Motor neuron (in vitro differentiated cells): ENCODE results near the gene FAM53A. TPM values are rescaled to one million over a fixed set of nuclear protein-coding genes. Genes with fewer than 3 reads are reported as not detected.
A peak's percentile ranks its signal among the peaks of the same experiment; 100 is the strongest.

Experiments
- ATAC-seq, 8 experiments: fragments of 200-7000 bp; cut with Tn5 transposase; replicated peaks in 6 of 8; 2 replicates each; pipeline ENCODE4 v1.8.0; 2021; ENCODE audit warnings: mild to moderate bottlenecking in 8 of 8, moderate library complexity in 8 of 8
- H3K27ac ChIP-seq, 2 donors: fragments of 250-450 bp; sonication (Bioruptor Pico); 2 replicates each; pipeline ENCODE4 v1.9.0; 2021; ENCODE audit warnings: antibody characterized with exemption in 2 of 2, mild to moderate bottlenecking in 2 of 2, moderate library complexity in 1 of 2
- H3K4me1 ChIP-seq, 2 donors: fragments of 250-450 bp; sonication (Bioruptor Pico); replicated peaks in 1 of 2; 2 replicates each; pipeline ENCODE4 v1.6.1; 2021; ENCODE audit warnings: antibody characterized with exemption in 2 of 2, mild to moderate bottlenecking in 2 of 2, moderate library complexity in 1 of 2
- H3K4me3 ChIP-seq, 5 donors: fragments of 250-450 bp; sonication (Bioruptor Pico); 2 replicates each; pipeline ENCODE4 v1.9.0; 2021; ENCODE audit warnings: antibody characterized with exemption in 5 of 5, mild to moderate bottlenecking in 5 of 5, moderate library complexity in 4 of 5
- WGBS, 10 experiments: fragments of 450-650 bp; shearing (Covaris generic); methylation state at CpG; one replicate each; pipeline ENCODE4 v1.0.0; 2022; 5-methylcytosine and 5-hydroxymethylcytosine counted together
- in situ Hi-C, 9 experiments: fragments of 400-800 bp; cut with MboI; loops; one replicate each; pipeline ENCODE4 v1.15.0; 2021; ENCODE audit warnings: low sequenced_read_pairs in 9 of 9, low pct_unique_long_range_greater_than_20kb in 2 of 9; ENCODE audit not compliant: unreplicated experiment in 9 of 9
- total RNA-seq, 8 experiments: library from RNA; unstranded; fragments of 300-600 nt; gene quantifications; 2 replicates each; pipeline versions ENCODE4 v1.2.3 to v1.2.4, GENCODE V29; 2022

The FAM53A gene
- total RNA-seq, 8 experiments from 2014 or later: 0.87 to 7.9 (median 2.1) TPM

DNA sequence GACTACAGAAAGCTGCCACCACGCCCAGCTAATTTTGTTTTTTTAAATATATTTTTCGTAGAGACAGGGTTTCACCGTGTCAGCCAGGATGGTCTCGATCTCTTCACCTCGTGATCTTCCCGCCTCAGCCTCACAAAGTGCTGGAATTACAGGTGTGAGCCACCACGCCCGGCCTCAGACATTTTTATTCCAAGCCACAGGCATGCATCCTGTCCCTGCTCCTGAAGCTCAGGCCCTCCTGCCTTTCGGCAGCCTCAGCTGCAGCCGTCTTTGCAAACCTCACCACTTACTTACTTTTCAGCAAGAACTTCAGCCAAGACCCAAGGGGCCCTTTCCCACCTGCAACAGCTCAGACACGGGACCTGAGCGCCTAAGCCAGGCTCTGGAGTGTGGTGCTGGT lies 26.0 kb downstream of the FAM53A start:
- in situ Hi-C loops: no loop called here
- 29 to 95% (median 88%) methylated on average over 1 to 10 of the region's 12 CpGs; no CpG with 5 or more reads in 3 of the 10 experiments for WGBS, 10 experiments
- Histone ChIP-seq H3K27ac (no peak overlapping the region), H3K4me1 (no peaks in the 10 kb centered on the region), H3K4me3 (no peak overlapping the region)
- peak in 1 of 8 experiments; percentile 59 for ATAC-seq

DNA sequence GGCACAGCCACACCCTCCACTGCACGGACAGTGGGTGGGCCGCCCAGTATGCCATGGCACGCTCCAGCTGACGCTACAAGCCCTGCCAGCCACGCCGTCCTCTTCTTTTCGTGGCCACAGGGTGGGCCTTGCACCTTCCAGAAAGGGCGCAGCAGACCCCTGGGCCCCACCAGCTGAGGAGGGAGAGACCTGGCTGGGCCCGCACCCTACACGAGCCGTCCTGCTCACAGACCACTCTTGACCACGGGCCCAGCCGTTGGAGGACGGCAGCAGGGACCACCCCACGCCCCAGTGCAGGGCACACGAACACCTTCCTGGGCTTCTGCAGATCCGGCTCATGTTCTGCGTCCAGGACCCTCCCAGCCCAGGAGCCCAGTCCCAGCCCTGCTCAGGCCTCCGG lies 27.1 kb downstream of the FAM53A start:
- WGBS, 10 experiments: 60 to 100% (median 91%) methylated on average over 1 to 6 of the region's 19 CpGs; no CpG with 5 or more reads in 6 of the 10 experiments
- in situ Hi-C loops: no loop called here
- H3K27ac ChIP-seq: no peak overlapping the region
- H3K4me3 ChIP-seq: no peak overlapping the region
- ATAC-seq: no peak
- no peaks in the 10 kb centered on the region for H3K4me1 ChIP-seq

DNA sequence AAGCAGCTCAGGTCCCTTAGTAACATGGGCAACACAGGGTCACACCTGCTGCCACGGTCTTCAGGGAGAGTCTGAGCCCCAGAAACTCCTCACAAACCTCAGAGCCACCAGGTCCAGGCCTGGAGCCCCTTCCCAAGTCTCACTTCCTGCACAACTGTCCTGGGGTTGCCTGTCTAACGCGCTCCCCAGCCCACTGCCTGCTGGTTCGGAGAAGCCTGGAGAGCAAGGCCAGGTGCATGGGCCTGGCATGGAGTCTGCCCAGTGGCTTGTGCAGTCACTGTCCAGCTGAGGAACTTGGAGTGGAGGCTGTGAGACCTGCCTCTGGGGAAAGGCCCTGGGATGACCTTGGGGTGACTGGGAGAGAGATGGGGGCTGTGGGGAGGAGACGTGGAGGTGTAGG lies 28.0 kb downstream of the FAM53A start:
- no peak overlapping the region for H3K4me3 ChIP-seq
- H3K27ac ChIP-seq: no peak overlapping the region
- no peak for ATAC-seq
- 83% methylated on average over 1 of the region's 5 CpGs; no CpG with 5 or more reads in 9 of the 10 experiments for WGBS, 10 experiments
- in situ Hi-C loops: no loop called here
- H3K4me1 ChIP-seq: no peaks in the 10 kb centered on the region

DNA sequence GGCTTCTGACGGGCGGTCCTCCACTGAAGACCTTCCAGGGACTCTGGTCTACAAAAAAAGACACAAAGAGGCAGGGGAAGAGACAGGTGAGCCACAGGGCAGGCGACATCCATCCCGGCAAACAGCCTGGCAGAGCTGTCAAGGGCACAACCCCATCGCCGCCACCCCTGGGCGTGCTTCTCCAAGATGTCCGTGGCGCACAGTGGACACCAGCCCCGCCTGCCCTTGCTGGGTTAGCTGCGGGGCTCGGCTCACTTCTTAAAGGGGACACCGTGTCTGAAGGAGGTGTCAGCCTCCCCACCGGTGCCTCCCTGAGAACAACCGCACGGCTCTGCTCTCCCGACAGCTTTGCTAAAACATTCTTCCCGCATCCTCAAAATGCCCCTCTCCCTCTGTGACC lies 28.4 kb downstream of the FAM53A start:
- WGBS, 10 experiments: 90 to 100% (median 100%) methylated on average over 1 to 2 of the region's 18 CpGs; no CpG with 5 or more reads in 6 of the 10 experiments
- in situ Hi-C loops: no loop called here
- ATAC-seq: no peak

DNA sequence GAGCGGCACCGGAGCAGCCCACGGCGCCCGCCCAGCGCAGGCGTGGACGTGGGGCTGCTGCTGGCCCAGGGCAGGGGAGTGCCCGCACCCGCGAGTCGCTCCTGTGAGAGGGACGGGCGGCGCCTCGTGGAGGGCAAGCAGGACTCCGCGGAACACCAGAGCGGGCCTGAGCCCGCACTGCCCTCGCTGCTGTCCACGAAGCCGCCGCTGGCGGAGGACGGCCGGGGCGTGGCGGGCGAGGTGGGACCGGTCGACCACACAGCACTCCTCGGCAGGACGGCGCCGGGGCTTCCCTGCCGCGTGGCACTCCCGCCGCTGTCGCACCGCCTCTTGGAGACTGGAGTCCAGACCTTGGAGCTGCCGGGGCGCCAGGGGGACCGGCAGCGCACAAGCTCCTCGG lies 29.0 kb downstream of the FAM53A start:
- ATAC-seq: peak in 1 of 8 experiments; percentile 12
- Histone ChIP-seq H3K4me3 (no peak overlapping the region), H3K27ac (no peak overlapping the region), H3K4me1 (no peaks in the 10 kb centered on the region)
- 96 to 100% methylated on average over 1 to 9 of the region's 47 CpGs; no CpG with 5 or more reads in 8 of the 10 experiments for WGBS, 10 experiments
- in situ Hi-C loops: no loop called here

More for the DNA sequence above, 28.4 kb downstream of the FAM53A start:
- Histone ChIP-seq H3K4me1 (no peaks in the 10 kb centered on the region), H3K4me3 (no peak overlapping the region), H3K27ac (no peak overlapping the region)

DNA sequence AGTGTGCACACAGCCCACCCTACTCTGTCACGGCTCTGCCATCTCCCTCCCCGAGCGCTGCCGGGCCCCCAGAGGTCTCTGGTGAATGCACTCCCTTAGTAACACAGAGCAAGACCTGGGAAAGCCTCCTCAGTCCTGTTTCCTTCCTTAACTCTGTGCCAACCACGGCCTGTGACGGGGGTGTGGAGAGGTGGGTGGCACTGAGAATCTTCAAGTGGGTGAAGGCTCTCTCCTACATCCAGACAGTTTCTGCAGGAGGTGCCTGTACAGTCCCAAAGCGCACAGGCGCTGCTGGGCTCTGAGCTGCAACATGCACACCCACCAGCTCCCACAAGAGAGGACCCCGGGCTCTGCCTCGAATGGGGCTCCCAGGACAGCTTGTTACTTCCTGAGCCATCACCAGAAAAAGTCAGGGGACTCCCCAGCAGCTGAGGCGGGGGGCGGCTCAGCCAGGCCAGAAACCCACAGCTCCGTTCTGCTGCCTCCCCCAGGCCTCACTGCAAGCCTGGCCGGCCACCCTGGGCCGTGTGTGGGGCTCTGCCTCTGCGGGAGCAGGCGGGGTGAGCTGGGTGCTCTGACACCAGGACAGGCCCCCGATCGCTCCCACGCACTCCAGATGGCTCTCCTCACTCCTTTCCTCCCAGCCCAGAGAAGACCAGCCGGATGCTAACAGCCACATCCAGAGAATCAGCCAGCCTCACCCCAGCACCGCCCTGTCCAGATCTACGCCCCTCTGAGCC lies 29.7 kb downstream of the FAM53A start:
- WGBS, 10 experiments: 84 to 100% (median 88%) methylated on average over 2 to 9 of the region's 23 CpGs; no CpG with 5 or more reads in 7 of the 10 experiments
- Histone ChIP-seq H3K4me1 (no peaks in the 10 kb centered on the region), H3K4me3 (no peak overlapping the region), H3K27ac (no peak overlapping the region)
- in situ Hi-C loops: no loop called here
- ATAC-seq: no peak

DNA sequence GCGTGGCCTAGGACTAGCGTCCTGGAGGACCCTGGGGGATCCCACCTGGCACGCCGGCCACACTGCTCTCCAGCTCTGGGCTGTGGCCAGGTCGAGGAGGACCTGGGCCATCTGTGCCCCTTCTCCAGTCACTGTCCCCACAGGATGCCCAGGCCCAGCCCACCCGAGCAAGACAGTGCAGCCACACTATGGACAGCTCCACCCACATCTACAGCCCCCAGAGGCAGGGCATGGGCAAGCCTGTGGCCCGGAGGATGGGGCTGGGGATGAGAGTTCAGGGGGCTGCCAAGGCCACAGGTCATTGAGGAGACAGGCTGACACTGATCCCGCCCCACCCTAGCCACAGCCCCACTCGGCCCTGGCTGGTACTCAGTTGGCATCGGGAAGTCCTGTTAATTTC lies 30.3 kb downstream of the FAM53A start:
- Histone ChIP-seq H3K4me3 (no peak overlapping the region), H3K4me1 (no peaks in the 10 kb centered on the region), H3K27ac (no peak overlapping the region)
- in situ Hi-C loops: no loop called here
- 40 to 100% (median 42%) methylated on average over 1 to 2 of the region's 10 CpGs; no CpG with 5 or more reads in 7 of the 10 experiments for WGBS, 10 experiments
- ATAC-seq: peak in 1 of 8 experiments; percentile 10

DNA sequence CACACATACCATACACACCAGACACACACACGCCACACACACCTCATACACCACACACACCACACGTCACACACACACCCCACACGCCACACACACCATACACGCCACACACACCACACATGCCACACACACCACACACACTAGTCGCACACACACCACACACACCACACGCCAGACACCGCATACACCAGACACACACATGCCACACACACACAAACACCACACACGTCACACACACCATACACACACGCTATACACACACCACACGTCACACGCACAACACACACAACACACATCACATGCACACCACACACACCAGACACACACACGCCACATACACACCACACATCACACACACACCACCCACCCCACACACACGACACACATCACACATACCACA lies 32.0 kb downstream of the FAM53A start:
- Histone ChIP-seq H3K4me1 (no peaks in the 10 kb centered on the region), H3K4me3 (no peak overlapping the region), H3K27ac (no peak overlapping the region)
- in situ Hi-C loops: no loop called here
- WGBS, 10 experiments: 60 to 100% (median 97%) methylated on average over 1 to 3 of the region's 13 CpGs; no CpG with 5 or more reads in 6 of the 10 experiments
- ATAC-seq: no peak

DNA sequence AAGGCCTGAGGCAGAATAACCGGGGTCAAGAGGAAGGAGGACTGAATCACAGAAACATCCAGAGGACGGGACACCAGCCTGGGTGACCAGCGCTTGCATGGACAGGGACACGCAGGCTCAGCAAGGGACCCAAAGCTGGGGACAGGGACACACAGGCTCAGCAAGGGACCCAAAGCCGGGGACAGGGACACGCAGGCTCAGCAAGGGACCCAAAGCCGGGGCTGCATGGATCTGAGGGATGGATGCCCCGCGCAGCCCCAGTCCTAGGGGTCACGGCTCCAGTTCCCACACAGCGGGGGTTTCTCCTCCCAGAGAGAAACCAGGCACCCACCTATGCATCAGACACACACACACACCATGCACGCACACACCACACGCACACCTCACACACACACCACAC lies 32.5 kb downstream of the FAM53A start:
- H3K27ac ChIP-seq: no peak overlapping the region
- H3K4me3 ChIP-seq: no peak overlapping the region
- H3K4me1 ChIP-seq: no peaks in the 10 kb centered on the region
- 45 to 100% (median 93%) methylated on average over 1 to 8 of the region's 13 CpGs; no CpG with 5 or more reads in 1 of the 10 experiments for WGBS, 10 experiments
- in situ Hi-C loops: no loop called here
- ATAC-seq: peak in 1 of 8 experiments; percentile 7

DNA sequence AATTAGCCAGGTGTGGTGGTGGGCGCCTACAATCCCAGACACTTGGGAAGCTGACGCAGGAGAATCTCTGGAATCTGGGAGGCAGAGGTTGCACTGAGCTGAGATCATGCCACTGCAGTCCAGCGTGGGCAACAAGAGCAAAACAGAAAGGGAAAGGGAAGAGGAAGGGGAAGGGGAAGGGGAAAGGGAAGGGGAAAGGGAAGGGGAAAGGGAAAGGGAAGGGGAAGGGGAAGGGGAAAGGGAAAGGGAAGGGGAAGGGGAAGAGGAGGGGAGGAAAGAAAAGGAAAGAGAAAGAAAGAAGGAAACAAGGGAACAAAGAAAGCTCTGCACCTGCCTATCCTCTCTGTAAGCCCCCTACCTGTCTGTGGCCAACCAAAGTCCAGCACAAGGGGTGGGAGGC lies 35.2 kb downstream of the FAM53A start:
- Histone ChIP-seq H3K4me3 (no peak overlapping the region), H3K27ac (no peak overlapping the region), H3K4me1 (peaks cover 8 to 9% of the 10 kb centered on the region in 2 donors)
- WGBS, 10 experiments: 60% methylated on average over 1 of the region's 3 CpGs; no CpG with 5 or more reads in 9 of the 10 experiments
- in situ Hi-C loops: loop anchor here in 3 of 9 experiments (25.0 kb wide), 1 partner anchor 287 kb away; no protein-coding TSS in a partner anchor
- no peak for ATAC-seq

DNA sequence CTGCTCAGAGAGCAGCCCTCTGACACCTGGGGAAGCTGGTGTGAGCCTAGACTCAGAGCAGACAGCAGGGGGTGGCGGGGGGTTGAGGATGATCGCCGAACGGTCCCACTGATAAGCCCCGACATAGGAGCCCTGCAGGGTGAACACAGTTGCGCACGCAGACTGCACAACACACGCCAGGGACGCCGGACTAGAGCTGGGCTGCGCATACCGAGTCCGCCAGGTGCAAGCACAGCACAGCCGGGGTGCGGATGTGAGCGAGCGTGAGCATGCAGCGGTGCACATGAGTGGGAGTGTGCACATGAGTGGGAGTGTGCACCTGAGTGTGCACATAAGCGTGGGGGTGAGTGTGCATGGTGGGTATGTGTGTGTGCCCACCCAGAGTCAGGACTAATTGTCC lies 36.7 kb downstream of the FAM53A start:
- no peak for ATAC-seq
- no peak overlapping the region for H3K27ac ChIP-seq
- in situ Hi-C loops: loop anchor here in 3 of 9 experiments (25.0 kb wide), 1 partner anchor 285 kb away; no protein-coding TSS in a partner anchor
- no peak overlapping the region for H3K4me3 ChIP-seq
- peaks cover 8 to 9% of the 10 kb centered on the region in 2 donors for H3K4me1 ChIP-seq
- 71 to 100% (median 83%) methylated on average over 1 to 14 of the region's 19 CpGs; no CpG with 5 or more reads in 6 of the 10 experiments for WGBS, 10 experiments

DNA sequence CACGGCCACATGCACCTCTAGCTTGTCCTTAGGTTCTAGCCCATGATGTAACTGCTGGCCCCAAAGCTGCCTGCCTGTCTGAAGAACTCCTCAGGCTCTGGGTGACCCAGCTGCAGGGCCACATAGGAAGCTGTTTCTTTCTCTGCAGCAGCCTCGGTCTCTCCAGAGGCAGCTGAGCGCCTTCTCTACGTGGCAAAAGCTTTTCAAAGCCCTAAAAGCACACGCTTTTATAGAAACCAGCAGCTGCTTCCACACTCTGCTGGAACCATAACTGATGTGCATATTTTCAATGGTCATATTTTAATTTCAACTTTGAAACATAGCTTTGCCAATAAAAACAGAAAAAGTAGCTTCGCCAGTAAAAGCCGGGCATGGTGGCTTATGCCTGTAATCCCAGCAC lies 37.4 kb downstream of the FAM53A start:
- Histone ChIP-seq H3K27ac (no peak overlapping the region), H3K4me1 (peaks cover 8 to 9% of the 10 kb centered on the region in 2 donors), H3K4me3 (no peak overlapping the region)
- peak in 1 of 8 experiments; percentile 53 for ATAC-seq
- in situ Hi-C loops: loop anchor here in 3 of 9 experiments (25.0 kb wide), 1 partner anchor 284 kb away; no protein-coding TSS in a partner anchor
- WGBS, 10 experiments: 0 to 100% (median 87%) methylated on average over 1 to 5 of the region's 7 CpGs; no CpG with 5 or more reads in 2 of the 10 experiments

DNA sequence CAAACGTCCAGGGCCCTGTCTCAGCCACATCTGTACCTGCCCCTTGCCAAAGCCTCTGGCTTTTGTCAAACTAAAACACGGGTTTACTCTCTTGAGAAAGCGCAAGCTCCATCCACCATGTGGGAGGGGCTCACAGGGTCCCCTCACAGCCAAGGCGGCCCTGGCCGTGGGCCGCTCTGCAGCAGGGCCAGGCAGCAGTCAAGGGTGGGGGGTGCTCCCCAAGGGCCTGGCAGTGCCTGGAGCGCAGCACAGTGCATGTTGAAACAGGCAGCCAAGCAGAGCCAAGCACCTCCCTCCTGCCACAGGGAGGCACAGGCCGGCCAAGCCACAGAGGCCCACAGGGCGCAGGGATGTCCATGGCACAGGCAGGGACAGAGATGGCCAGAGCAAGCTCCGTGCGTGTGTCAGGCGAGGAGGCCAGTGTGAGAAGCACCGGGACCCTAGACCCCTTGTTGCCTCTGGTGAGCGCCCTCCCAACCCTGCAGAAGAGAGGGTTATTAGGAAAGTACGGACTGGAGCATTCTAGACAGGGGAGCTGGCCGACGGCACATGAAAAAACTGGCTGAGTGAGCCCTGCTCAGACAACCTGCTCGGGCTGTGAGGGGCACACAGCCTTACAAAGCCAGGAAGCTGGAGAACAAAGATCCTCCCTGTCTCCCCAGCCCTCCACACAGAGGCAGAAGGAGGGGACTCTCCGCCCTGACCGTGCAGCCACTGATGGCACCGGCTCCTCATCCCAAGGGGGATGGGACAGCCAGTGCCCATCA lies 39.0 kb downstream of the FAM53A start:
- in situ Hi-C loops: loop anchor here in 3 of 9 experiments (25.0 kb wide), 1 partner anchor 283 kb away; no protein-coding TSS in a partner anchor
- peaks cover 10 to 13% of the 10 kb centered on the region in 2 donors for H3K4me1 ChIP-seq
- WGBS, 10 experiments: 29 to 100% (median 45%) methylated on average over 1 to 10 of the region's 21 CpGs; no CpG with 5 or more reads in 5 of the 10 experiments
- ATAC-seq: peak; percentile 56 to 92 (median 83)
- no peak overlapping the region for H3K4me3 ChIP-seq
- H3K27ac ChIP-seq: no peak overlapping the region
